HG03045 (cell line): ENCODE data around the gene ANXA6.

Source experiments
- ATAC-seq: cut with Tn5 transposase; IDR thresholded peaks from one replicate; pipeline ENCODE4 v1.9.1; 2021; ENCODE audit warnings: mild to moderate bottlenecking, moderate library complexity; ENCODE audit not compliant: unreplicated experiment

The ANXA6 gene

DNA sequence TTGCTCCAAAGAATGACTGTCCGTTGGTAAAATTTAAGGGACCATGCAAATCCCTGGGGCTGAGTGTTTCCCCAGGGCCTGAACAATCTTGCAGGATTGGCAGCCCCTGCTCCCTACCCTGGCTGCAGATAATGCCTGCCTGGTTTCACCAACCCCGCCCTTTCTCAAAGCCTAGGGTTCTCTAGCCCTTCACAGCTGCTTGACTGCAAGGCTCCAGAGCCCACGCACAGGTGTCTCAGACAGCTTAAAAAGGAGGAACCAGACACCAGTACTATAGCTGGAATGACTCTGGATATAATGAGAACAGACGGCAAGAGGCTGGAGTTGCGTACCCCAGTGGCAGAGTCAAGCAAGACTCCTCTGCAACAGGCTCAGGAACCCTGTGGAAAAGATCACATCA is 51.5 kb downstream of the ANXA6 start:
- no peak for ATAC-seq

- ATAC-seq, result no peak
Measured at GRCh38 chr5:151105561-151105960, 52.0 kb downstream of the ANXA6 start.

DNA sequence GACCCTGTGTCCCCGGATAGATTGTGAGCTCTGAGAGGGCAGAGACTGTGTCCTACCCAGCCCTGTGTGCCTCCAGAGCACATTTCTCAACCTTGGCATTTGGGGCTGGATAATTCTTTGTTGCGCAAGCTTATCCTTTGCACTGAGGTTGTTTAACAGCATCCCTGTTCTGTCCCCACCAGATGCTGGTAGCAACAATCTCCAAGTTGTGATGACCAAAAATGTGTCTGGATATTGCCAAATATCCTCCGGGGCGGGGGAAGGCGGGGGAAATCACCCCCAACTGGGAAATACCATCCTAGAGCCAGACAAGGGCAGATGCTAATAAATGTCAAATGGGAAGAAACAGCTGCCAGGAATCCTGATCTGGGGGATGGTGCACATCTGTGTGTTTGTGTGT is 52.8 kb downstream of the ANXA6 start:
- no peak for ATAC-seq

- ATAC-seq, result no peak
Measured at GRCh38 chr5:151101746-151102145, 55.8 kb downstream of the ANXA6 start.

- no peak for ATAC-seq
Measured at GRCh38 chr5:151101151-151101550, 56.4 kb downstream of the ANXA6 start.

DNA sequence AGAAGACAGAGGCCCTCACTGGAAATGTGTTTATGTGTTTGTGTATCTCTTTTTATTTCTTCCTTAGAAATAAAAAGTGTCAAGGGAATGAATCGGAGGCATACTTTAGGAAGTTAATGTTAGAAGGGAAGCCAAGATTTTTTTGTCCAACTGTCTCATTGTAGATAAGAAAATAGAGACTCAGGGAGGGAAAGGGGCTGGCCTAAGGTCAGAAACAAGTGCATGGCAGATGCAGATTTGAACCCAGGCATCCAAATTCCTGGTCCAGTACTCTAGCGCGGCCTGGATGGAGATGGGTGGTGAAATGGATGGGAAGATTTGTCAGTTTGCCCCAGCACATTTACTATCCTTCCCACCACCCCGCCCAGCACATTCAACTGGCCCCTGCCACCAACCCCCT is 56.9 kb downstream of the ANXA6 start:
- ATAC-seq, result no peak

GRCh38 chr5:151098768-151099121 is 58.8 kb downstream of the ANXA6 start:
- ATAC-seq, result no peak

GRCh38 chr5:151097820-151098767 is 59.5 kb downstream of the ANXA6 start:
- ATAC-seq, result peak; percentile 37

GRCh38 chr5:151097061-151097460 is 60.5 kb downstream of the ANXA6 start:
- no peak for ATAC-seq

GRCh38 chr5:151096001-151096373 is 61.6 kb downstream of the ANXA6 start:
- ATAC-seq, result no peak

GRCh38 chr5:151095341-151096000 is 62.1 kb downstream of the ANXA6 start:
- ATAC-seq, result no peak

GRCh38 chr5:151094852-151095245 is 62.7 kb downstream of the ANXA6 start:
- ATAC-seq, result no peak

- peak; percentile 75 for ATAC-seq
Measured at GRCh38 chr5:151094030-151094851, 63.3 kb downstream of the ANXA6 start.

DNA sequence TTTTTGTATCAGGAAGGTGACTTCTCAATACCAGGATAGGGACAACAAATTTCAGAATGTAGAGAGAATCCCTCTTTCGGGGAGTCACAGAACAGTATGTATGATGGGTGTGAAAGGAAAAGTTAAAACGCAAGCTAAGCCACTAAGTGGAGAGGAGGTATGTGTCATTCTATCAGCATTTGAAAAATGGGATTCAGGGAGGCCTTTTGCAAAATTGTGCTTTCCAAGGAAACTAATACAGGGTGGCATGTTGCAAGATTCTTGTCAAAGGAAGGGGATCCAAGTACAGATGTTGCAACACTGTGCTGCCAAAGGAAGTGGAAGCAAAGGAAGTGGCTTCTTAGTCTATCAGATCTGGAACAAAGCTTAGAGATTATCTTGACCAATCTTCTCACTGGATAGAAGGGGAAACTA is 64.1 kb downstream of the ANXA6 start:
- peak; percentile 4 for ATAC-seq

GRCh38 chr5:151092762-151093161 is 64.8 kb downstream of the ANXA6 start:
- no peak for ATAC-seq

DNA sequence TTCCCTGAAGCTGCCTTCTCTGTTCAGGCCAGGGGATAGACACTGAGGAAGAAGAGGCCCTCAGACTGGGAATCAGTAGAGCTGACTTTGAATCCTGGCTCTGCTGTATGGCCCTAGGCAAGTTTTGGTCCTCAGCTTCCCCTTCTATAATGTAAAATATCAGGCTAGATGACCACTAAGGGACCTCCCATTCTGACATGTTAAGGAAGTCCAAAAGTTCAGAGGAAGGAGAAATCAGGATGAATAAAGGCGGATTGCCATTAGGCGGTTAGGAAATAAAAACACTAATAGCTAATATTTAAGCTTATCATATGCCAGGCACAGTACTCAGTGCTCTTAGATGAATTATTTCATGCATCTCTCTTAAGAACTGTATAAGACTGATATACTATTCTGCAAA is 67.9 kb downstream of the ANXA6 start:
- no peak for ATAC-seq

DNA sequence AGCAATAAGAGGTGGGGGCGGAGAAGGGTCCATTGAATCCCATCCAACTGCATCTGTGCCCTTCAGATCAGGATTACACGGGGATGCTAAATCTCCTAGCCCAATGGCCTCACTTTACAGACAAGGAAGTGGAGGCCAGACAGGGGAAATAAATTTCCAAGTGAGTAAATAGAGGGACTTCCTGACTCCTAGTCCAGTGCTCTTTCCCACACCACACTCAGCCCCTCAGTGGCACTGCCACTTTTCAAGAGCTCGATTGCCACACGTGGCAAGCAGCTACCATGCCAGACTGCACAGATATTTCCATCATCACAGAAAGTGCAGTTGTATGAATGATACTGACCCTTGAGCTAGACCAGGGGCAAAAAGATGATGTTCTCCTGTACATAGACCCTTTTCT is 68.6 kb downstream of the ANXA6 start:
- no peak for ATAC-seq

DNA sequence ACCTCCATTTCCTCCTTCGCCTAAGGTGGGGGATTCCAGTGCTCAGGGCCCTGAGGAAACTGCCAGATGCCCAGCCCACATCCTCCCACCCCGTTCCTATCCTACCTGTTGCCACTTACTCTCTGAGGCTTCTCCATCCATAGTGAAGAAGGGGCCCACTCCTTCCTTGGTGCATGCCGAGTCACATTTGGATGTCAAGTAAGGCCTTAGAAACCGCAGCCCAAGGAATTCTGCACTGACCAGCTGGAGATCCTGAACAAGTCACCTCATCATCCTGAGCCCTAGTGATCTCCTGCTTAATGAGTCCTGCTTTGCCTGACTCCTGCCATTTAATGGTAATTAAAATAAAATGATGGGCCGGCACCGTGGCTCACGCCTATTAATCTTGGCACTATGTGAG is 70.1 kb downstream of the ANXA6 start:
- ATAC-seq, result no peak

- ATAC-seq, result peak; percentile 72
Measured at GRCh38 chr5:151086905-151087360, 70.6 kb downstream of the ANXA6 start.

GRCh38 chr5:151086192-151086869 is 71.2 kb downstream of the ANXA6 start:
- no peak for ATAC-seq

- ATAC-seq, result no peak
Measured at GRCh38 chr5:151085517-151086041, 72.0 kb downstream of the ANXA6 start.
